Measurements from ENCODE around the gene MECR.

The MECR gene

DNA sequence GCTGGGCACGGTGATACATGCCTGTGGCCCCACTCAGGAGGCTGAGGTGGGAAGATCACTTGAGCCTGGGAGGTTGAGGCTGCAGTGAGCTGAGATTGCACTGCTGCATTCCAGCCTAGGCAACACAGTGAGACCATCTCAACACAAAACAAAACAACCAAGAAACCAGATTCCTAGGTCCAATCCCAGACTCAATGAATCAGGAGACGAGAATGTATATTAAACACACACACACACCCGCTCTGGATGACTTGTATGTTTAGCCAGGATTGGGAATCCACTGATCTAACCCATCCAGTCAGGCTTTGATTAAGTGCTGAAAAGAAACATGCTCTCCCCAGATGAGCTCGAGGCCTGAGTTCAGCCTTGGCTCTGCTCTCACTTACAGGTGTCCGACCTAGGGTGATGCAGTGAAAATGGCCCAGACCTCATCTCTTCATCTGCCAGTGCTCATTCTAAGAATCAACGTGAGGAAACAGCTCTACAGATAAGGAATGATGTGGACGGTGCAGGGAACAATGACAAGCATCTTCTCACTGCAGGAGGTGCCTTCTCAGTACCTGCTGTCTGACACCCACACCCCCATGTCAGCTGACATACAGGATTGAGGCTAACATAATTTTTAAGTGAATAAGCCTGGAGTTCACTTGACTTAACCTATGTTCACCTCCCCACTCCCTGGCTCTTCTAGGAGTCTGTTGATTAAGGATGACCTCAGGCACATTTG is 33.7 kb downstream of the MECR start:
- DNase-seq (ENCODE audit: low read depth), result no peak
- H3K4me3 ChIP-seq (ENCODE audit: low read length), result no peak overlapping the region

DNA sequence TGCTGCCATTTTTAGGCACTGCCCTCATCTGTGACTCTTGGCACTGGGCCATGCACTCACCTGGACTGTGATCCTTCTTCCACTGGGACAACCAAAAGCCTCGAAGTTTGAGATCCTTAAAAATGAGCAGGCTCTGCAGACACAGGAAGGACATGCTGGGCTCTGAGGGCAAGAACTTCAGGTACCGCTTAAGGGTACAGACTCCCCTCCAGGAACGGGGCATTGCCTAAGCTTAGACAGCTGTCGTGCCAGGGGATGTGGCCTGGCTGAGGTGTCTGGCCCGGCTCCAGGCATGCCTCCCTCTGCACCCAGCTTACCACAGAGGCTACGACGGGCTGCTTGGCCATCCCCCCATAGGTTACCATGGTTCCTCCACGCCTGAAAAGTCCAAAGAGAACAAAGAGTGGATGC is 34.8 kb downstream of the MECR start:
- TF ChIP-seq, protein P1, sequence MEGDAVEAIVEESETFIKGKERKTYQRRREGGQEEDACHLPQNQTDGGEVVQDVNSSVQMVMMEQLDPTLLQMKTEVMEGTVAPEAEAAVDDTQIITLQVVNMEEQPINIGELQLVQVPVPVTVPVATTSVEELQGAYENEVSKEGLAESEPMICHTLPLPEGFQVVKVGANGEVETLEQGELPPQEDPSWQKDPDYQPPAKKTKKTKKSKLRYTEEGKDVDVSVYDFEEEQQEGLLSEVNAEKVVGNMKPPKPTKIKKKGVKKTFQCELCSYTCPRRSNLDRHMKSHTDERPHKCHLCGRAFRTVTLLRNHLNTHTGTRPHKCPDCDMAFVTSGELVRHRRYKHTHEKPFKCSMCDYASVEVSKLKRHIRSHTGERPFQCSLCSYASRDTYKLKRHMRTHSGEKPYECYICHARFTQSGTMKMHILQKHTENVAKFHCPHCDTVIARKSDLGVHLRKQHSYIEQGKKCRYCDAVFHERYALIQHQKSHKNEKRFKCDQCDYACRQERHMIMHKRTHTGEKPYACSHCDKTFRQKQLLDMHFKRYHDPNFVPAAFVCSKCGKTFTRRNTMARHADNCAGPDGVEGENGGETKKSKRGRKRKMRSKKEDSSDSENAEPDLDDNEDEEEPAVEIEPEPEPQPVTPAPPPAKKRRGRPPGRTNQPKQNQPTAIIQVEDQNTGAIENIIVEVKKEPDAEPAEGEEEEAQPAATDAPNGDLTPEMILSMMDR (conservative IDR thresholded peaks at IDR 0.05; ENCODE audit: low read depth, low read length), result no peak
- no peak for DNase-seq (ENCODE audit: low read depth)

More for the DNA sequence above, 33.7 kb downstream of the MECR start:
- TF ChIP-seq, protein P1 (conservative IDR thresholded peaks at IDR 0.05; ENCODE audit: low read depth, low read length), result no peak

DNA sequence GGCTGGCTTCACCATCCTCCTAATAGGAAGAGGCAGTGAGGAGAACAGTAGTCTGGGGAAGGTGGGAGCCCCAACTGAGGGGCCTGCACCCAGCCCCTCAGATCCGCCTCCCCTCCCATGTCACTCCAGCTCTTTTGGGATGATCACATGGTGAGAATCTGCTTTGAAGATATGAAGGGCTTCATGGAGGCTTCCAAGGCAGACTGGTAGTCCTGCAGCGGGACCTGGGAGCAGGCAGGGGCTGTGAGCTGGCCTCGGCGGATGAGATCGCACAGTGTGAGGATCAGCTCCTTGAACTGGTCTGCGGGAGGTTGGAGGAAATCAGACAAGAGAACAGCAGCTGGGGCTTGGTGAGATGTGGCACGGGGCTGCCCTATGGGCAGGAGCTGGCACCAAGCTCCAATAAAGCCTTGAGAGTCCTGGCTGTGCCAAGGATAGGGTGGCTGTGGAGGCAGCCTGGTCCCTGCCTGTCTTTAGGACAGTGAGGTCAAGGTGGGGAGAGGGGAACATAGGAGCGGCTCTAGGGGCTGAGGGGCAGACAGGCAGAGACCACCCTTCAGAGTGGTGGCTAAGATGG is 36.8 kb downstream of the MECR start:
- TF ChIP-seq, protein P1 (conservative IDR thresholded peaks at IDR 0.05; ENCODE audit: low read depth, low read length), result no peak
- no peak overlapping the region for H3K4me3 ChIP-seq (ENCODE audit: low read length)
- DNase-seq (ENCODE audit: low read depth), result no peak

More for the DNA sequence above, 34.8 kb downstream of the MECR start:
- H3K4me3 ChIP-seq (ENCODE audit: low read length), result no peak overlapping the region

DNA sequence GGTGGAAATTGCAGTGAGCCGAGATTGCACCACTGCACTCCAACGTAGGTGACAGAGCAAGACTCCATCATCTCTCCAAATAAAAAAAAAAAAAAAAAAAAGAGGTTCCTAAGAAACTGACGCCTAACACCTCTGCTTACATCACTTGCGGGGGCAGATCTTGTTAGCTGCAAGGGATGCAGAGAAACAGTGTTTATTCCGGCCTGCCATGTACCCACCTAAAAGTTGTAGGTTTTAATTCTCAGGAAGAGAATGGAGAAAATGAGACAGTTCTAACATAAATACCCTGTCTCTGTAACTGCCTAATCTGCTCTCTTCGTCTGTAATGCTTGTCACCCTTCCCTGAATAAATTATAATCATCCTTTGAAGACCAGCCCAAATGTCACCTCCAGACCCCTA is 40.0 kb downstream of the MECR start:
- TF ChIP-seq, protein P1 (conservative IDR thresholded peaks at IDR 0.05; ENCODE audit: low read depth, low read length), result no peak
- no peak for DNase-seq (ENCODE audit: low read depth)
- no peak overlapping the region for H3K4me3 ChIP-seq (ENCODE audit: low read length)

DNA sequence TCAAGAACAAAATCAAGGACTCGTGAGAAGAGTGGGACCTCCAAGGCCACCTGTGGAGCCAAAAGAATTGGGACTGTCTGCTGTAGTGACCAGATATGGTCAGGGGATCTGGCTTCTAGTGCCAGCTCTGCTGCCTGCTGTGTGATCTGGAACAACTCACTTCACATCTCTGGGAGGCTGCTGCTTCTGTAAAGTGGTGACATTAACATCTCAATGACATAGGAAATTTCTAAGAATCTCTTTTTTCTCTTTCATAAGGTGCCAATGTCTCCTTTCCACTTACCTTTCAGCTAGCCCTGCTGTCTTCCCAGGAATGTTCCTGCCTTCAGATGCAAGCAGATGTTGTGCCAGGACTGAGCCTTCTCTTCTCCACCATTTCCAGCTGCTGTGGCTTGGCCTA is 44.0 kb downstream of the MECR start:
- no peak overlapping the region for H3K4me3 ChIP-seq (ENCODE audit: low read length)
- TF ChIP-seq, protein P1 (conservative IDR thresholded peaks at IDR 0.05; ENCODE audit: low read depth, low read length), result no peak
- no peak for DNase-seq (ENCODE audit: low read depth)

DNA sequence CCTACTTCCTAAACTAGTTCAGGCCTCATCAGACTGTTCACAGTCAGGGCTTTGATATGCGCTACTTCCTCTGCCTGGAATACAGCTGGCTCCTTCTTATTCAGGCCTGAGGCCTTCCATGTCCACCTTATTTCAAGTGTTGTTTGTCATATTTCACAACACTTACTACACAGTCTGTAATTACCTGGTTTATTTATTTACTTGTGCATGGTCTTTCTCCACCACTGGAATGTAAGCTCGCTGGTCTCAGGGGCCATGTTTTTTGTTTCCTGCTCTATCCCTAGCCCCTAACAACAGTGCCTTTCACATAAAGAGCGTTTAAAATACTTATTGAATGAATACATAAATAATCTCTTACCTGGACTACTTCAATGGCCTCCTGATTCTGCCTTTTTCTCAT is 44.5 kb downstream of the MECR start:
- no peak for DNase-seq (ENCODE audit: low read depth)
- TF ChIP-seq, protein P1 (conservative IDR thresholded peaks at IDR 0.05; ENCODE audit: low read depth, low read length), result no peak
- no peak overlapping the region for H3K4me3 ChIP-seq (ENCODE audit: low read length)

DNA sequence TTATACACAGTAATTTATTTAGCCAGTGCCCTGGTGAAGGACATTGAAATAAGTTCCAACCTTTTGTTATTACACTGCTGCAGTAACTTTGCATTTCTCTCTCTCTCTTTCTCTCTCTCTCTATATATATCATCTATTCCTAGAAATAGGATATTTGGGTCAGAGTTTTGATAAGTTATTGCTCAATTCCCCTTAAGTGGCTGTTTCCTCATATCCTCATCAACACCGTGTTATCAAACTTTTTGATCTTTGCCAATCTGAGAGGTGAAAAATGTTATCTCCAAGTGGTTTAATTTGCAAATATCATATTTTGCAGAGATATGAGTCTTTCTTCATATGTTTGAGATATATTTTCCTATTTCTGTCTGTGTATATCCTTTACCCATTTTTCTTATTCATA is 47.4 kb downstream of the MECR start:
- H3K4me3 ChIP-seq (ENCODE audit: low read length), result no peak overlapping the region
- TF ChIP-seq, protein P1 (conservative IDR thresholded peaks at IDR 0.05; ENCODE audit: low read depth, low read length), result no peak
- no peak for DNase-seq (ENCODE audit: low read depth)

Measured in retinal pigment epithelial cell (primary cell).